ENCODE results near the gene SLC26A8.

- no peak for TF ChIP-seq POLR2A (IDR thresholded peaks at IDR 0.05; ENCODE audit: low read depth, low read length)
- no peak for TF ChIP-seq POLR2AphosphoS5 (IDR thresholded peaks at IDR 0.05; ENCODE audit: low read depth, low read length)
- no peak for TF ChIP-seq TAF1 (IDR thresholded peaks at IDR 0.05; ENCODE audit: borderline replicate concordance, low read depth, low read length)
Measured at GRCh38 chr6:35914536-35914935, 109.9 kb downstream of the SLC26A8 start.
